Measurements from ENCODE around the gene MSI2. TPM values are rescaled to one million over a fixed set of nuclear protein-coding genes. Genes with fewer than 3 reads are reported as not detected.
A peak's percentile ranks its signal among the peaks of the same experiment; 100 is the strongest.

The MSI2 gene
- polyA plus RNA-seq, 1 of the 3 experiments (the other 2 are of a cell fraction): 24.1 TPM

DNA sequence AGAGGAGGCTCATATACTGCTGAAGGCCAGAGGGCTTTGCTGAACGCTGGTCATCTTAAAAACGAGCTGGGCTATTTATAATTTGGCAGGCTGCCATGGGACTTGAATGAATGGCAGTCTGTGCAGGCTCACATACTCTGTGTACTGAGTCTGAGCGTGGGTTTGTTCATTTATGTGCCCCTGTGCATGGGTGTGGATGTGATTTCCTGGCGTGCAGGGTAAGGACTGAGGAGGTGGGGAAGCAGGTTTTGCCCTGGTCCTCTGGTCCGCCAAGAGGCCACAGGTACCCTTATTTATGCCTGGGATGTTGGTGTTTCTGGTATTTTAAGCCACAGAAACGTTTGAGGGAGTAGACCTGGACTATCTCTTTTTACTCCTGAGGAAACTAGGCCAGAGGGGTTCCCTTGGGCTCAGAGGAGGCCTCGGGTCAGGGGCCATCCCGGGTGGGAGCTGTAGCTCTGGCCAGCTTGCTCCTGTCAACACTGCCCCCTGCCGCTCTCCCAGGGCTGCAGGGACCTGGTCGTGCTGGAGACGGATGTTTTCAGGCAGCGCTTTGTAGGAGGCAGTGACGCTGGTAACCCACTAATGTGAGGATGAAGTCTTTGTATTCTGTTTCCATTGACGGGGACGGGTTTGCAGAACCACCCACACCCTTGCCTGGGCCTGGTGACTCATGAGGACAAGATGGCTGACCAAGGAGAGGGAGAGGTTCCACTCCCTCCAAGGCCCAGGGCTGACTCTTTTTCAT is 184.4 kb downstream of the MSI2 start:
- no peaks in the 10 kb centered on the region for H4K20me1 ChIP-seq (ENCODE audit: insufficient read depth)
- H3K4me3 ChIP-seq (ENCODE audit: low read depth in 2 of 2, low read length in 1 of 2): no peak overlapping the region
- POLR2A ChIA-PET: interaction anchor here (0.6 to 1.9 kb wide), 16 partner anchors 15 to 342 kb away, joined by 3 to 9 read pairs (median 4); no protein-coding TSS in a partner anchor
- peaks cover 5% of the 10 kb centered on the region for H3F3A ChIP-seq (replicated peaks; ENCODE audit: insufficient read depth)
- 25% methylated on average over 14 of the region's 15 CpGs for WGBS (ENCODE audit: low lambda C conversion rate)
- H3K4me1 ChIP-seq (ENCODE audit: control insufficient read depth in 1 of 2, insufficient read depth in 2 of 2, low read depth in 1 of 2, low read length in 1 of 2): peaks cover 47 to 86% of the 10 kb centered on the region in 2 experiments
- no peaks in the 10 kb centered on the region for H3K9me2 ChIP-seq
- CTCF ChIA-PET: interaction anchor here (0.6 to 2.7 kb wide), 33 partner anchors 9 to 342 kb away, joined by 3 to 22 read pairs (median 4); no protein-coding TSS in a partner anchor
- DNase-seq: peak; percentile 82
- H3K36me3 ChIP-seq (replicated peaks in 1 of 2; ENCODE audit: control insufficient read depth in 1 of 2, insufficient read depth in 2 of 2, low read length in 1 of 2): no peaks in the 10 kb centered on the region
- H3K27me3 ChIP-seq (ENCODE audit: insufficient read depth): no peaks in the 10 kb centered on the region
- TF ChIP-seq FOXM1 (IDR thresholded peaks at IDR 0.05; ENCODE audit: low read depth): no peak
- TF ChIP-seq, protein P1, sequence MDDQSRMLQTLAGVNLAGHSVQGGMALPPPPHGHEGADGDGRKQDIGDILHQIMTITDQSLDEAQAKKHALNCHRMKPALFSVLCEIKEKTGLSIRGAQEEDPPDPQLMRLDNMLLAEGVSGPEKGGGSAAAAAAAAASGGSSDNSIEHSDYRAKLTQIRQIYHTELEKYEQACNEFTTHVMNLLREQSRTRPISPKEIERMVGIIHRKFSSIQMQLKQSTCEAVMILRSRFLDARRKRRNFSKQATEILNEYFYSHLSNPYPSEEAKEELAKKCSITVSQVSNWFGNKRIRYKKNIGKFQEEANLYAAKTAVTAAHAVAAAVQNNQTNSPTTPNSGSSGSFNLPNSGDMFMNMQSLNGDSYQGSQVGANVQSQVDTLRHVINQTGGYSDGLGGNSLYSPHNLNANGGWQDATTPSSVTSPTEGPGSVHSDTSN (IDR thresholded peaks at IDR 0.05): peak; percentile 70
- TF ChIP-seq SMC3 (IDR thresholded peaks at IDR 0.05; ENCODE audit: low read depth, low read length): peak; percentile 59
- TF ChIP-seq NFIC (IDR thresholded peaks at IDR 0.05; ENCODE audit: borderline replicate concordance): peak; percentile 91
- TF ChIP-seq, protein P2, sequence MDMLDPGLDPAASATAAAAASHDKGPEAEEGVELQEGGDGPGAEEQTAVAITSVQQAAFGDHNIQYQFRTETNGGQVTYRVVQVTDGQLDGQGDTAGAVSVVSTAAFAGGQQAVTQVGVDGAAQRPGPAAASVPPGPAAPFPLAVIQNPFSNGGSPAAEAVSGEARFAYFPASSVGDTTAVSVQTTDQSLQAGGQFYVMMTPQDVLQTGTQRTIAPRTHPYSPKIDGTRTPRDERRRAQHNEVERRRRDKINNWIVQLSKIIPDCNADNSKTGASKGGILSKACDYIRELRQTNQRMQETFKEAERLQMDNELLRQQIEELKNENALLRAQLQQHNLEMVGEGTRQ (IDR thresholded peaks at IDR 0.05; ENCODE audit: borderline replicate concordance, low read depth, low read length): no peak
- TF ChIP-seq RCOR1 (IDR thresholded peaks at IDR 0.05; ENCODE audit: low read length): peak; percentile 54; the same call in 1 of the 2 replicates
- TF ChIP-seq, protein P3, sequence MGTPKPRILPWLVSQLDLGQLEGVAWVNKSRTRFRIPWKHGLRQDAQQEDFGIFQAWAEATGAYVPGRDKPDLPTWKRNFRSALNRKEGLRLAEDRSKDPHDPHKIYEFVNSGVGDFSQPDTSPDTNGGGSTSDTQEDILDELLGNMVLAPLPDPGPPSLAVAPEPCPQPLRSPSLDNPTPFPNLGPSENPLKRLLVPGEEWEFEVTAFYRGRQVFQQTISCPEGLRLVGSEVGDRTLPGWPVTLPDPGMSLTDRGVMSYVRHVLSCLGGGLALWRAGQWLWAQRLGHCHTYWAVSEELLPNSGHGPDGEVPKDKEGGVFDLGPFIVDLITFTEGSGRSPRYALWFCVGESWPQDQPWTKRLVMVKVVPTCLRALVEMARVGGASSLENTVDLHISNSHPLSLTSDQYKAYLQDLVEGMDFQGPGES (IDR thresholded peaks at IDR 0.05; ENCODE audit: low read depth, low read length): no peak
- TF ChIP-seq TCF12 (IDR thresholded peaks at IDR 0.05): peak; percentile 43; the same call in 1 of the 2 replicates
- TF ChIP-seq, protein P4, sequence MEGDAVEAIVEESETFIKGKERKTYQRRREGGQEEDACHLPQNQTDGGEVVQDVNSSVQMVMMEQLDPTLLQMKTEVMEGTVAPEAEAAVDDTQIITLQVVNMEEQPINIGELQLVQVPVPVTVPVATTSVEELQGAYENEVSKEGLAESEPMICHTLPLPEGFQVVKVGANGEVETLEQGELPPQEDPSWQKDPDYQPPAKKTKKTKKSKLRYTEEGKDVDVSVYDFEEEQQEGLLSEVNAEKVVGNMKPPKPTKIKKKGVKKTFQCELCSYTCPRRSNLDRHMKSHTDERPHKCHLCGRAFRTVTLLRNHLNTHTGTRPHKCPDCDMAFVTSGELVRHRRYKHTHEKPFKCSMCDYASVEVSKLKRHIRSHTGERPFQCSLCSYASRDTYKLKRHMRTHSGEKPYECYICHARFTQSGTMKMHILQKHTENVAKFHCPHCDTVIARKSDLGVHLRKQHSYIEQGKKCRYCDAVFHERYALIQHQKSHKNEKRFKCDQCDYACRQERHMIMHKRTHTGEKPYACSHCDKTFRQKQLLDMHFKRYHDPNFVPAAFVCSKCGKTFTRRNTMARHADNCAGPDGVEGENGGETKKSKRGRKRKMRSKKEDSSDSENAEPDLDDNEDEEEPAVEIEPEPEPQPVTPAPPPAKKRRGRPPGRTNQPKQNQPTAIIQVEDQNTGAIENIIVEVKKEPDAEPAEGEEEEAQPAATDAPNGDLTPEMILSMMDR (IDR thresholded peaks at IDR 0.05): peak; percentile 53
- no peak for TF ChIP-seq RFX5 (IDR thresholded peaks at IDR 0.05; ENCODE audit: low read length)
- peak; percentile 60 for TF ChIP-seq CHD2 (IDR thresholded peaks at IDR 0.05; ENCODE audit: low read length, partially characterized antibody)
- no peak; the same call in none of the 2 replicates for TF ChIP-seq GATA2 (CRISPR knock-in tag; IDR thresholded peaks at IDR 0.05)
- peak; percentile 57; the same call in 1 of the 2 replicates for TF ChIP-seq FOSL2 (IDR thresholded peaks at IDR 0.05; ENCODE audit: borderline replicate concordance, low read depth)
- peak; percentile 68 for TF ChIP-seq RAD21 (IDR thresholded peaks at IDR 0.05; ENCODE audit: low read length)
- TF ChIP-seq NRF1 (IDR thresholded peaks at IDR 0.05; ENCODE audit: low read depth, low read length): no peak
- TF ChIP-seq, protein P5, sequence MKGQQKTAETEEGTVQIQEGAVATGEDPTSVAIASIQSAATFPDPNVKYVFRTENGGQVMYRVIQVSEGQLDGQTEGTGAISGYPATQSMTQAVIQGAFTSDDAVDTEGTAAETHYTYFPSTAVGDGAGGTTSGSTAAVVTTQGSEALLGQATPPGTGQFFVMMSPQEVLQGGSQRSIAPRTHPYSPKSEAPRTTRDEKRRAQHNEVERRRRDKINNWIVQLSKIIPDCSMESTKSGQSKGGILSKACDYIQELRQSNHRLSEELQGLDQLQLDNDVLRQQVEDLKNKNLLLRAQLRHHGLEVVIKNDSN (IDR thresholded peaks at IDR 0.05; ENCODE audit: borderline replicate concordance, low read depth): no peak
- TF ChIP-seq EP300 (IDR thresholded peaks at IDR 0.05; ENCODE audit: borderline replicate concordance in 1 of 2, low read depth in 1 of 2, low read length in 1 of 2): peak in 1 of 2 experiments; percentile 60; a peak in 1 of 4 replicates
- TF ChIP-seq YY1 (IDR thresholded peaks at IDR 0.05; ENCODE audit: low read depth): peak; percentile 83; the same call in 1 of the 2 replicates
- H3K9me3 ChIP-seq: no peaks in the 10 kb centered on the region
- 0 out of 2 replicates have a peak, but pooled peaks cover 2% of the 10 kb centered on the region for H3K79me2 ChIP-seq (ENCODE audit: insufficient read depth)
- peak overlapping the region; percentile 33; the same call in 1 of the 2 replicates for H3K9ac ChIP-seq
- H3K4me2 ChIP-seq: peak overlapping the region; percentile 73
- H3K27ac ChIP-seq (ENCODE audit: low read depth in 2 of 2, low read length in 1 of 2): peak overlapping the region; percentile 70 to 96
- H2AFZ ChIP-seq (ENCODE audit: low read depth): peak overlapping the region; percentile 33; the same call in 1 of the 2 replicates
